ENCODE data around the gene REXO4. TPM values are rescaled to one million over a fixed set of nuclear protein-coding genes. Genes with fewer than 3 reads are reported as not detected.

REXO4 gene
- total and polyA plus RNA-seq, 2 experiments from 2014 or later: 31.1 to 36.3 TPM

GRCh38 chr9:133430244-133430643 is 12.4 kb upstream of the REXO4 start (continued):
- TF ChIP-seq ZNF462 (CRISPR knock-in tag; IDR thresholded peaks at IDR 0.05) (no peak), REST (IDR thresholded peaks at IDR 0.05; ENCODE audit: unreplicated experiment) (no peak), EZH2 (IDR thresholded peaks at IDR 0.05; ENCODE audit: low read depth, unreplicated experiment) (no peak), ETS1 (IDR thresholded peaks at IDR 0.05) (no peak)

Data from GM23338 (cell line).